Pons (tissue), 1 donor: Measurements from ENCODE around the gene IQUB.
A peak's percentile ranks its signal among the peaks of the same experiment; 100 is the strongest.
"Not testable (repeated sequence)": the region's sequence is repeated elsewhere in the genome, so short reads cannot be mapped to it uniquely, and the experiment has no call there.

ENCODE experiments used
- DNase-seq: peaks from one replicate; pipeline ENCODE4 v3.0.0-alpha.2; 2016; ENCODE audit warnings: low spot score

IQUB gene

DNA sequence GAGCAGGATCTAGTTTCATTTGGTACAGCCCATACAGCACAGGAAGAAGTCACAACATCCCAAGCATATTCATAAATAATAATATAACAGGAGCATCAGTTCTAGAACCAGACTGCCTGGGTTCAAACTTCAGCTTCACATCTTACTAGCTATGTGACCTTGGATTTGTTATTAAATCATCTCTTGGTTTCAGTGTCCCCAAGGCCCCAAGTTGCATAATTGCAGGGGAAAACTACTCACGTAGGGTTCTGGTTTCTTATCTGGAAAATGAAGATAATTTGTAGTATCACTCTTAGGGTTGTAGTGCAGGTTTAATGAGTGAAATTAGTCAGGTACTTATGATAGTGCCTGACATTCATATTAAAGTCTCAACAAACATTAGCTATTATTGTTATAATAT lies 5.5 kb upstream of the IQUB start:
- no peak for DNase-seq

DNA sequence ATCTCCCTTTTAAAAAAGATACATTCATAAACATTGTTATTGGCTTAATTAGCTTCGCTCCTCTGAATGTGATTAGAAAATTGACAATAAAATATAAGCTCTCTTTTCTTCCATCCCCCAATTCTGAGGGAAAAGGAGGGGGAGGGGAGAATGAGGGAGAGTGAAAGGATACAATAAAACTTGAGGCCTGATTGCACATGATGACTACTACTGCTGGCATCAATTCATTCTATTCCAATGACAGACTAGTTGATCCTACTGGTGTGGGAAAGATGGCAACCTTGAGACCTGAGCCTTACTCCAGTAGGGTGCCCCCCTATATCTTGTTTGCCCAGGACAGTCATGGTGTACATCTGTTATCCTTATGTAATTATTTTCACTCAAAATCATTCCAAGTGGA lies 4.5 kb upstream of the IQUB start:
- no peak for DNase-seq

DNA sequence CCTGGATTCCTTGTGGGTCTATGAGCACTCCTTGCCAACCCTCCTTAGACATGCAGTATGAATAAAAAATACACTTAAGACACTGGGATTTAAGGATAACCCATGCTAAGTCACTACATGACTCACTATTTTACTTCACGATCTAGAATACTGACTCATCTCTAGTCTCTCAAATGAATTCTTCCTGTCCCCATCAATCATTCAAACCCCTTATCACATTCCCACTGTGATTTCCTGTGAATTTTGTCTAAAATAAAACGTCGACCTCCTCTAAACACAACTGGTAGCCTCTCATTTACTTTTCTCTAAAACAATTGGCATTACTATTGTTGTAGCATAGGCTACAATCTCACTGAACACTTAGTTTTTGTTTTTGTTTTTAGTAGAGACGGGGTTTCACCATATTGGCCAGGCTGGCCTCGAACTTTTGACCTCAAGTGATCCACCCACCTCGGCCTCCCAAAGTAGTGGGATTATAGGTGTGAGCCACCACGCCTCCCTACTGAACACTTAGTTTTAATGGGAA lies 3.9 kb upstream of the IQUB start:
- no peak for DNase-seq

DNA sequence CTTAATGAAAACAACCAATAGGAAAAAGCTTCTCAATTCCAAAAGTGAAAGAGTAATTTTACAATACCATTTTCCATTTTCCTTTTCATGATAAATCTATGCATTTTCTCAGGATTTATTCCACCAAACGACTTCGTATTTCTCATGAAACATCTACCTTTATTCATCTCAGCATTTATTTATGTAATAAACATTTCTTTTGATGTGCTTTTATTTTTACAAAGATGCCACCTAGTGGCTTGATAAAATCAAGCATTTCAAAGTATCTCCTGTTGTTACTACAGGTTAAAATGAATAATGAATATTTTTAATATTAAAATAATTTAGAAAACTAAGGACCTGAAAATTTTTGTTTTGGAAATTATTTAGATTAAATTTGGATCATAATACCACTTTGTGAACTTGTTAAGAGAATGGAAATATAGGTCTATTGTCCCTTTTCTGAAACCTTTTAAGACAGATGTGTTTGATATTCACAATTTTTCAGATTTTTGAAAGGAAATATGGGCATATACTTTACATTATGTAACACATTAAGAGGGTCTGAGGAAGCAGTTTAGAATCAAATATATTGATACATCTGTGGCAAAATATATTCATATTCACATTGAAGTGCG lies 2.7 kb upstream of the IQUB start:
- peak; percentile 54 for DNase-seq

DNA sequence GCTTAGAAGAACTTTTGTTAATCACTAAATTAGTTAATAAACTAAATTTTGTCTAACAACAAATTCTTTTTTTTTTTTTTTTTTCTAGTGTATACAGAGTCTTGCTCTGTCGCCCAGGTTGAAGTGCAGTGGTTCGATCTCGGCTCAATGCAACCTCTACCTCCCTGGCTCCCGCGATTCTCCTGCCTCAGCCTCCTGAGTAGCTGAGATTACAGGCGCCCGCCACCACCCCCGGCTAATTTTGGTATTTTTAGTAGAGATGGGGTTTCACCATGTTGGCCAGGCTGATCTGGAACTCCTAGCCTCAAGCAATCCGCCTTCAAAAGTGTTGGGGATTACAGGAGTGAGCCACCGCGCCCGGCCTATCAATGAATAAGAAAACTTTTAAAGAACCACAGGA lies 1.1 kb upstream of the IQUB start:
- no peak for DNase-seq

DNA sequence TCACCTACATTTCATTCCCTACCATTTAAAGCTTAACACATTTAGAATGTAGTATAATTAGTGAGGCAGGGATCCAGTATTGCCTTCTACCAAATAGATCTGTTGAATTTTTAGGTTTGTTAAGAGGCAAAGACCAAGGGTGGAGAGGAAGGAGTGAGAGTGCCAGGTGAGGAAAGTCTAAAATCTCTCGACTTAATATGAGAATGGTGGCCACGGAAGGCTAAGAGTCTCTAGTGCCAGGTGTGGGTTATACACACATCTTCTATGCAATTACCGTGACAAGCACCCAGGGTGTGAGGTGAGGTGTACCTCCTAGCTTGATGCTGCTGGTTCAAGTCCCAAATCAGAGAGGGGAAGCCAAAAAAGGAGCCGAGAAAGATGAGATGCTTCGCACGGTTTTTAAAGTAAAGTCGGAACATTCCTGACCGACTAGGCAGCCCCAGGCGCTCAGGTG lies 439 bp downstream of the IQUB start:
- DNase-seq, result no peak

DNA sequence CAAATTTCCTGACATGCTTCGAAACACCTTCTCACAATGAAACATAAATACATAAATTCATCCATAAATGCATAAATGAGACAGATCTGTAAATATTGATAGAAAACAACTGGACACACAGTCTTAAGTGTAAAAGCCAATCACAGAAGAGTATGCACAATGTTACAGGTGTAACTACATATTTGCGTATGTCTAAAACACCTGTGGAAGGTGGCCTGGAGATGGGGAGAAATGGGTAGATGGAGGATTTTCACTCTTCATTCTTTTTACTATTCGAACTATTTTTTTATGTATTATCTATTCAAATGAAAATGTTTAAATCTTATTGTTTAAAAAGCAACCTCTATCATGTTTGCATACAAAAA lies 860 bp downstream of the IQUB start:
- DNase-seq, result no peak

DNA sequence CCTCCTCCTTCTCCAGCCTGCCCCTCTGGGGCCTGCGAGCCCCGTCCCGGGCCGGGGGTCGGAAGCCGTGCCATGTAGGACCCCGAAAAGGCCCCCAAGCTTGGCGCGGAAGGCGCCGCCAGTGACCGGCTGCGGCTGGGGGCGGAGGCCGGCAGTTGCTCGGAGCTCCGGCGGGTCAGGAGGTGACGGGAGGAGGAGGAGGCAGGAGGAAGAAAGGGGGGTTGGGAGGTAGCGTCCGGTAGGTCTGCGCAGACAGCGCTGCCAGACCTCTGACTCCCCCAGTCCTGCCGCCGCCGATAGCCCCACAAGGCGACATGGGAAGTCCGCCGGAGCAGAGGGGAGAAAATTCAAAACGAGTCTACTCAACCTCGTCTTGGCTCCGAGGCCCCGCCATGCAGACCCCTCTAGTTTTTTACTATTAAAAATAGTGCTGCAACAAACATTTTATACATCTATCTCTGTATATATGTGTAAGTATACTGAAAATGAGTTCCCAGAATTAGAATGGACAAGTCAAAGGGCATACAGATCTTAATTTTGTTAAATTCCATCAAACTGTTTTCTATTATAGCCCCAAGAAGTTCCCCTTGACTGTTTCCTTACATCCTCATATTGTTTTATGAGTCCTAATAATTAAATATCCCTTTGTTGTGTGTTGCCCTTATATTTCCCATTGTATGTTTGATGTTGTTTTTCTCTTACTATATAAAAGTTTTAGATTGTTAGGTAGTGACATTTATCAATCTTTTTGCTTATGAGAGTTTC lies 1.4 kb downstream of the IQUB start:
- not testable (repeated sequence) for DNase-seq

DNA sequence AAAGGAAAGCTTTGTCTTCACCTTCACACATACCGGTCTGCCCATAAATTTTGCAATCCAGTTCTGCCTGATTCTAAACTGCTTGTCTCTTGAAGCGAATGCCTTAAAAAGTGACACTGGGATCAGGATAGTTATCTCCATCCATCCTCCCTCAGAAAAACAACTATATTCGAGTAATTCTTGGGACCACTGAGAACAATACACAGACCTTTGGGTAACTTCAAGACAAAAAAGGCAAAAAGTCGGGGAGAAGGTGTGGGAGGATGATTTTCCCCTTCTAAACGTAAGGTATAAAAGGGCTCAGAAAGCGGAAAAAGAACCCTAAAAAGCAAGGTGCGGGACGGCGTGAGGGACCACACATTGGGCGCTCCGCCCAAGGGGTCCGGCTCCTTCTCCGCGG lies 2.1 kb downstream of the IQUB start:
- DNase-seq, result not testable (repeated sequence)

DNA sequence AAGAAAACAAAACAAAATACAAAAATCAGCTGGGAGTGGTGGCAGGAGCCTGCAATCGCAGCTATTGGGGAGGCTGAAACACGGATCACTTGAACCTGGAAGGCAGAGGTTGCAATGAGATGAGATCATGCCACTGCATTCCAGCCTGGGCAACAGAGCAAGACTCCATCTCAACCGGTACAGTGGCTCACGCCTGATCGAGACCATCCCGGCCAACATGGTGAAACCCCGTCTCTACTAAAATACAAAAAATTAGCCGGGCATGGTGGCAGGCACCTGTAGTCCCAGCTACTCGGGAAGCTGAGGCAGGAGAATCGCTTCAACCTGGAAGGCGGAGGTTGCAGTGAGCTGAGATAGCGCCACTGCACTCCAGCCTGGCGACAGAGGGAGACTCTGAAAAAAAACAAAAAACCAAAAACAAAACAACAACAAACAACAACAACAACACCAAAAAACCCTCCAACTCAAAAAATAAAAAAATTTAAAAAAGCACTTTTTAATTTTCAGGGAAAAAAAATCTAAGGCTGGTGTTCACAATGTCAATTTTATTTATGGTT lies 4.3 kb downstream of the IQUB start:
- DNase-seq, result not testable (repeated sequence)

DNA sequence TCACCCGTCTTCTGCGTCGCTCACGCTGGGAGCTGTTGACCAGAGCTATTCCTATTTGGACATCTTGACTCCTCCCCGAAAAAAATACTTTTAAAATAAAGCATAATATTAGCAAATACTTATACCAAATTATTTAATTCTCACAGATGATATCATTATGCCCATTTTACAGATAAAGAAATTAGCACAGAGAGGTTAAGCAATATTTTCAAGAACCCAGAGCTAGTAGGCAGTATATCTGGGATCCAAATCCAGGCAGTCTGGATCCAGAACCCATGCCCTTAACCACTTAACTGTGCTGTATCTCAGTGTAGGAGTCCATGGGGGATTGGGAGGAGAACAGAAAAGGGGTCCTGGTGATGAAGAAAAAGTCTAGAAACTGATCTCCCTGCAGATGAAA lies 6.1 kb downstream of the IQUB start:
- DNase-seq, result no peak

DNA sequence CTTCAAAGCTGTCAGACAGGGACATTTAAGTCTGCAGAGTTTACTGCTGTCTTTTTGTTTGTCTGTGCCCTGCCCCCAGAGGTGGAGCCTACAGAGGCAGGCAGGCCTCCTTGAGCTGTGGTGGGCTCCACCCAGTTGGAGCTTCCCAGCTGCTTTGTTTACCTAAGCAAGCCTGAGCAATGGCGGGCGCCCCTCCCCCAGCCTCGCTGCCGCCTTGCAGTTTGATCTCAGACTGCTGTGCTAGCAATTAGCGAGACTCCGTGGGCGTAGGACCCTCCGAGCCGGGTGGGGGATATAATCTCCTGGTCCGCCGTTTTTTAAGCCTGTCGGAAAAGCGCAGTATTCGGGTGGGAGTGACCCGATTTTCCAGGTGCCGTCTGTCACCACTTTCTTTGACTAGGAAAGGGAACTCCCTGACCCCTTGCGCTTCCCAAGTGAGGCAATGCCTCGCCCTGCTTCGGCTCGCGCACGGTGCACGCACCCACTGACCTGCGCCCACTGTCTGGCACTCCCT lies 6.6 kb downstream of the IQUB start:
- not testable (repeated sequence) for DNase-seq

DNA sequence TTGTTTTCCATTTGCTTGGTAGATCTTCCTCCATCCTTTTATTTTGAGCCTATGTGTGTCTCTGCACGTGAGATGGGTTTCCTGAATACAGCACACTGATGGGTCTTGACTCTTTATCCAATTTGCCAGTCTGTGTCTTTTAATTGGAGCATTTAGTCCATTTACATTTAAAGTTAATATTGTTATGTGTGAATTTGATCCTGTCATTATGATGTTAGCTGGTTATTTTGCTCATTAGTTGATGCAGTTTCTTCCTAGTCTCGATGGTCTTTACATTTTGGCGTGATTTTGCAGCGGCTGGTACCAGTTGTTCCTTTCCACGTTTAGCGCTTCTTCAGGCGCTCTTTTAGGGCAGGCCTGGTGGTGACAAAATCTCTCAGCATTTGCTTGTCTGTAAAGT lies 7.9 kb downstream of the IQUB start:
- DNase-seq, result not testable (repeated sequence)

DNA sequence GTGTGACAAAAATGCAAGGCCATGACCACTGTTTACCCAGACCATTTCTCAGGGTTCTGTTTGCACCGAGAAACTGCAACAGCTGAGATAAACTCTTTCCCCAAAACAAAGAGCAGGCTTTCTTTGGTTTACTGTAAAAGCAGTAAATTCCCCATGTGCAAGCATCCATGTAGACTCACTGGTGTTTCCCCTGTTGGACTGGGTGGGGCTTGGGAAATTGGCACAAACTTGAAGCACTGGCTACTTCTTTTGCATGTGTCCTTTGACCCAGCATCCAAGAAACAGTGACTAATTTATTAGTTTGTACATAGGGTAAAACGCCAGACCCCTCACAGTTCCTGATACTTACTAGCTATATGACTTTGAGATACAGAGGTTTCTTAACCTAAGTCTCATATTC lies 12.3 kb downstream of the IQUB start:
- DNase-seq, result no peak

DNA sequence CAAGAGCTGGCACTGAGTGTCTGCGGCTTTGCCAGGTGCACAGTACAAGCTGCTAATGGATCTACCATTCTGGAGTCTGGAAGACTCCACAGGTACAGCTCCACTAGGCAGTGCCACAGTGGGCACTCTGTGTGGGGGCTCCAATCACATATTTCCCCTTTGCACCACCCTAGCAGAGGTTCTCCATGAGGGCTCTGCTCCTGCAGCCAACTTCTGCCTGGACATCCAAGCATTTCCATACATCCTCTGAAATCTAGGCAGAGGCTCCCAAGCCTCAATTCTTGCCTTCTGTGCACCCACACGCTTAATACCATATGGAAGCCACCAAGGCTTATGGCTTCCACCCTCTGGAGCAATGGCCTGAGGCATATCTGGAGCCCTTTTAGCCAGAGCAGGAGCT lies 29.2 kb downstream of the IQUB start:
- DNase-seq, result no peak

DNA sequence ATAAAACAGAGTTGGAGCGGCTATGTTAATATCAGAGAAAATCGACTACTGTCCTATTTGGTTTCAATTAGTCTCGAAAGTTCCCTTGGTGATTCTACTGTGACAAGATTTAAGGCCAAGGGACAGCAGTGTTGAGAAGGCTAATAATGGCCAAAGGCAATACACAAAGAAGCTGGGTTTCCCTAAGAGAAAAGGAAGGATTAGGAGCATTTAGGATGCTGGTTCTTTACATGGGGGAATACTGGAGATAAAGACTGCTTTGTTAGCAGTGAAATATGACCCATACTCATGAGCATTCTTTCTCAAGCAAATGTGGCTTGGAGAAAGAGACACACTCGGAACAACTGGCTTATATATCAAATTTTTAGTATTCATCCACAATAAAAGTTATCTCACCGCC lies 32.2 kb downstream of the IQUB start:
- no peak for DNase-seq

DNA sequence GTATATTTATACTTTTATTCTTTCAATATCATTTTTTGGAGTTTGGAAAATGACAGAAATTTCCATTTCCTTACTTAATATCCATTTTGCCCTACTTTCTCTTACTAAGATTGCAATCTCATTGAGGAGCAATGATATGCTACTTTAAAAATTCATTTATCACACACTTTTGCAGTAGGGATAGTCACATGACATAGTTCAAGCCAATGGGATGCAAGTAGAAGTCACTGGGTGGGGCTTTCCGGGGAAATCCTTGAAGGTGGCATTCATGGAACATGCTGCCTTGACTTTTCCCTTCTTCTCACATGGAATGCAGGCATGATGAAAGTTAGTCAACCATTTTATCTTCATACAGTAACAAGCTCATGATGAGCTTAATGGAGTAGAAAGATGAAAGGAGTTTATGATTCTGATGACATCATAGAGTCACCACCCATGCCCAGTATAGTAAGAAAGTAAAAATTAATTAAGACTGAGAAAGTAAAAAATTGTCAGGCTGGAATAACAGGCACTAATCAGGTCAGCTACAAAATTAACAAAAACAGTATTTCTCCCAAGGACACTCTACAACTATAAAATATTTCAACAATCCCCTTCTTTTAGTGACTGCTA lies 33.4 kb downstream of the IQUB start:
- no peak for DNase-seq

DNA sequence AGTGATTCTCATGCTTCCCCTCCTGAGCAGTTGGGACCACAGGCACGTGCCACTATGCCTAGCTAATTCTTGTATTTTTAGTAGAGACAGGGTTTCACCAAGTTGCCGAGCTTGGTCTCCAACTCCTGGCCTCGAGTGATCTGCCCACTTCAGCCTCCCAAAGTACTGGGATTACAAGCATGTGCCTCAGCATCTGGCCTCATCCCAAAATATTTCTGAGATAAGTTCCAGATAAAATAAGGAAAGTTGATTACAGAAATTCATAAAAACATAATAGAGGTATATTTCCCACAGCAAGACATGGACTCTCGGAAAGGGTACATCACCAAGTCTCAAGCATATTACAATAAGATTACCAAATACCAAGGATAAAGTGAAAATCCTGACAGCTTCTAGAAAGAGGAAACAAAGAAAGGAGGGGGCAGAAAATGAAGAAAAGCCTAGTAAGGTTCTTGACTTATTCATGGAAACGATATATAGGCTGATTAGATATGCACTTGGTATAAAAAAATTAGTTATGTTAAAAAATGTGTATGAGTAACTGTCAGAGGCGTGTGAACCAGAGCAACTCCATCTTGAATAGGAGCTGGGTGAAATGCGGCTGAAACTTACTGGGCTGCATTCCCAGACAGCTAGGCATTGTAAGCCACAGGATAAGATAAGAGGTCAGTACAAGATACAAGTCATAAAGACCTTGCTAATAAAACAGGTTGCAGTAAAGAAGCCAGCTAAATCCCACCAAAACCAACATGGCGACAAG lies 35.0 kb downstream of the IQUB start:
- no peak for DNase-seq

DNA sequence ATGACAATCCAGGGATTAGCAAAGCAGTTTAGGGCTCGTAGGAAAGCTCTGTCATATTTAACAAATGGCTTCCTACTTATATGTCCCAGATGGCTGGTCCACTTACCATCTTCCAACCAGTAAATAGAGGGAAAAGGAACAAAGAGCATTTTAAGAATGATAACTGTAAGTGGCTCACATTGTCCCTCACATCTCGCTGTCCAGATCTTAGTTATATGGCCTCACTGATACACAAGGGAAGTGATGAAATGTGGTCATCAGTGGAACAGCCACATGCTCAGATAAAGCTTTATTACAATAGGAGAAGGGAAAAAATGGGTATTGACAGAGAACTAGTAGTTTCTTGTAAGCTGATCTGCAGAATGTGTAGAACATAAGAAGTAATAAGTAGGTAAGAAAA lies 35.8 kb downstream of the IQUB start:
- DNase-seq, result no peak

DNA sequence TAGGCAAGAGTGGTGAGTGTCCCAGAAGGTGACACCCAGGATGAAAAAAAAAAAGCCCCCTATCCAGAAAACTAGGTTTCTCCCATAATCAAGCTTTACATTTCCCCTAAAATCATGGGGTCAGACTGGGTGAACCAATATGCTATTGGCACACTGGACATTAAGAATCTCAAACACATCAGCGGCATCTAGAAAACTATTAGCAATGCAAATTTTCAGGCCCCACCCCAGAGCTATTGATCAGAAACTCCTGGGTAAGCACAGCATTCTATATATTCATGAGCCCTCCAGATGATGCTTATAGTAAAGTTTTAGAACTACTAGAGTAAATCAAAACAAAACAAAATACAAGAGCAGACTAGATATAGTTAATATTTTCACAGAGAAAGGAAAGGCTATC lies 36.4 kb downstream of the IQUB start:
- DNase-seq, result no peak

DNA sequence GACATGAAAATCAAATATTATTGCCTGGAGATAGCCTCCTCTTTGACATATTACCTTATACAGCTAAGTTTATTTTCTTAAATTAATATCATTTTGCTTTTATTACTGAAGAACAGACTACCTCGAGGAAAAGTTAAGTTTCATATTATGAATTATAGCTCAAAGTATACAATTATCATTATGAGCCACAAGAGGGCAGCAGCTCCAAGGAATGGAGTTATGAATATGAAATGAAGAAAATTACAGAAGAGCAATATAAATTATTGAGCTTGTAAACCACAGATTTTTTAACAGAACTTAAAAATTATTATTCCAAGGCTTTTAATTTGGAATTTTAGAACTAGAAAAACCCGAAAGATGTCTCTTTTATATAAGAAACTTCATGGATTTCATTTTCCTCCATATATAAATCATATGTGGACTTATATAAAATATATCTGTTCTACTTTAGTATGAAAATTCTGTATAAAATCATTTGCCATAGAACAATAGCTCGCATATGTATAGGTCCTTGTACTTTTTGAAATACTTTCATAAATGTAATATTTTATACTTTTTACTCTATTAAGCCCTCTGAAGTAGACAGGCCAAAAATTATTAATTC lies 40.1 kb downstream of the IQUB start:
- DNase-seq, result peak; percentile 38

DNA sequence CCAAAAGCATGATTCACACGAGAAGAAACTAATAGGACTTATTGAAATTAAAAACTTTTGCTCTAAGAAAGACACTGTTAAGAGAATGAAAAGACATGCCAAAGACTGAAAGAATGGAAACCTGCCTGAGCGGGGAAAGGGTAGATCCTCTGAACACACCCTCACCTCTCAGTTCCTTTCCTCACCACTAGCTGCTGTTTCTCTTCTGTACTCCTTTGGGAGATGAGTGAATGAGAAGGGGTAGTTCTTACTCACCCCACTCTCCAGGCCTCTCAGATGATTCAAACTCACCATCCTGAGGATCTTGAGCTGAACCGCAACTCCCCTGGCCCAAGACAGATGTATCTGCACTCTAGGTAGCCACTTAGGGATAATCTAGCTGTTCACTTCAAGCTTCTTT lies 41.9 kb downstream of the IQUB start:
- DNase-seq, result no peak
